Muscle of leg (tissue), 16 donors: Measurements from ENCODE around the gene NDUFB8. TPM values are rescaled to one million over a fixed set of nuclear protein-coding genes. Genes with fewer than 3 reads are reported as not detected.
"Not testable (repeated sequence)": the region's sequence is repeated elsewhere in the genome, so short reads cannot be mapped to it uniquely, and the experiment has no call there.

Experiments used
- DNase-seq: peaks from one replicate; pipeline ENCODE4 v3.0.0; 2013
- H3K27ac ChIP-seq: one replicate; pipeline ENCODE4 v1.5.1; 2013; ENCODE audit warnings: mild to moderate bottlenecking, low read length, control low read depth
- H3K27me3 ChIP-seq: one replicate; pipeline ENCODE4 v1.6.1; 2013; ENCODE audit warnings: low read length; ENCODE audit not compliant: control insufficient read depth, insufficient read depth
- H3K36me3 ChIP-seq: one replicate; pipeline ENCODE4 v1.6.1; 2013; ENCODE audit warnings: low read length; ENCODE audit not compliant: control insufficient read depth, insufficient read depth
- H3K4me1 ChIP-seq: one replicate; pipeline ENCODE4 v1.6.1; 2013; ENCODE audit warnings: low read length; ENCODE audit not compliant: control insufficient read depth, insufficient read depth
- H3K4me3 ChIP-seq: one replicate; pipeline ENCODE4 v1.5.1; 2013; ENCODE audit warnings: low read length, control low read depth
- H3K9me3 ChIP-seq: replicated peaks from 2 replicates; pipeline ENCODE4 v1.6.1; 2013; ENCODE audit warnings: low read depth, low read length; ENCODE audit not compliant: control insufficient read depth
- WGBS: methylation state at CpG from one replicate; pipeline ENCODE4 v1.1.5; 2013; ENCODE audit warnings: missing lambda C conversion rate; ENCODE audit not compliant: insufficient coverage; 5-methylcytosine and 5-hydroxymethylcytosine counted together
- long read RNA-seq, 11 donors: transcript quantifications; one replicate each; lab custom pipeline, GENCODE V29; 2026
- polyA plus RNA-seq, 8 donors: library from polyadenylated mRNA; unstranded; fragments of 120-200 nt; gene quantifications; one replicate each; pipeline versions ENCODE4 v1.2.1 to v1.2.3, GENCODE V29; 2013; ENCODE audit warnings: inconsistent platforms in 1 of 8, low replicate concordance in 1 of 8; ENCODE audit not compliant: insufficient read length in 8 of 8, insufficient read depth in 1 of 8
- total RNA-seq: library from RNA; stranded (reverse); fragments of 120-200 nt; gene quantifications from one replicate; pipeline ENCODE4 v1.2.4, GENCODE V29; 2013

Gene NDUFB8
- 169 TPM for total RNA-seq
- 100 to 1,000 TPM; 134 to 157 (median 140) TPM for polyA plus RNA-seq
- long read RNA-seq, donor 1, transcript NDUFB8-201 (5 exons, 671 nt), result major isoform, 31 of 68 reads
- long read RNA-seq, donor 1, transcript NDUFB8-204 (2 exons, 390 nt), result minor isoform, 10 of 68 reads
- long read RNA-seq, donor 1, partial matches to known transcripts, result 24 of 68 reads
- long read RNA-seq, donor 1, other reads (novel, unspliced or antisense), result 0 of 68 reads
- long read RNA-seq, donor 2, transcript NDUFB8-201 (5 exons, 671 nt), result major isoform, 5 of 8 reads
- long read RNA-seq, donor 2, partial matches to known transcripts, result 0 of 8 reads
- long read RNA-seq, donor 2, other reads (novel, unspliced or antisense), result 0 of 8 reads
- long read RNA-seq, donor 3, transcript NDUFB8-201 (5 exons, 671 nt), result major isoform, 77 of 170 reads
- long read RNA-seq, donor 3, transcript NDUFB8-205 (4 exons, 829 nt), result minor isoform, 9 of 170 reads
- long read RNA-seq, donor 3, transcript NDUFB8-204 (2 exons, 390 nt), result minor isoform, 18 of 170 reads
- long read RNA-seq, donor 3, partial matches to known transcripts, result 62 of 170 reads
- long read RNA-seq, donor 3, other reads (novel, unspliced or antisense), result 0 of 170 reads
- long read RNA-seq, donor 4, transcript NDUFB8-201 (5 exons, 671 nt), result major isoform, 69 of 109 reads
- long read RNA-seq, donor 4, transcript NDUFB8-204 (2 exons, 390 nt), result minor isoform, 13 of 109 reads
- long read RNA-seq, donor 4, partial matches to known transcripts, result 24 of 109 reads
- long read RNA-seq, donor 4, other reads (novel, unspliced or antisense), result 0 of 109 reads
- long read RNA-seq, donor 5, transcript NDUFB8-205 (4 exons, 829 nt), result minor isoform, 18 of 507 reads
- long read RNA-seq, donor 5, transcript NDUFB8-207 (3 exons, 602 nt), result minor isoform, 9 of 507 reads
- long read RNA-seq, donor 5, transcript NDUFB8-201 (5 exons, 671 nt), result major isoform, 216 of 507 reads
- long read RNA-seq, donor 5, transcript NDUFB8-204 (2 exons, 390 nt), result minor isoform, 78 of 507 reads
- long read RNA-seq, donor 5, partial matches to known transcripts, result 181 of 507 reads
- long read RNA-seq, donor 5, other reads (novel, unspliced or antisense), result 0 of 507 reads
- long read RNA-seq, donor 6, transcript NDUFB8-201 (5 exons, 671 nt), result major isoform, 186 of 371 reads
- long read RNA-seq, donor 6, transcript NDUFB8-207 (3 exons, 602 nt), result minor isoform, 6 of 371 reads
- long read RNA-seq, donor 6, transcript NDUFB8-204 (2 exons, 390 nt), result minor isoform, 58 of 371 reads
- long read RNA-seq, donor 6, transcript NDUFB8-205 (4 exons, 829 nt), result minor isoform, 9 of 371 reads
- long read RNA-seq, donor 6, partial matches to known transcripts, result 110 of 371 reads
- long read RNA-seq, donor 6, other reads (novel, unspliced or antisense), result 0 of 371 reads
- long read RNA-seq, donor 7, transcript NDUFB8-201 (5 exons, 671 nt), result major isoform, 110 of 323 reads
- long read RNA-seq, donor 7, transcript NDUFB8-204 (2 exons, 390 nt), result minor isoform, 82 of 323 reads
- long read RNA-seq, donor 7, partial matches to known transcripts, result 119 of 323 reads
- long read RNA-seq, donor 7, other reads (novel, unspliced or antisense), result 0 of 323 reads
- long read RNA-seq, donor 8, transcript NDUFB8-204 (2 exons, 390 nt), result minor isoform, 22 of 134 reads
- long read RNA-seq, donor 8, transcript NDUFB8-201 (5 exons, 671 nt), result major isoform, 55 of 134 reads
- long read RNA-seq, donor 8, partial matches to known transcripts, result 50 of 134 reads
- long read RNA-seq, donor 8, other reads (novel, unspliced or antisense), result 0 of 134 reads
- long read RNA-seq, donor 9, transcript NDUFB8-204 (2 exons, 390 nt), result minor isoform, 65 of 238 reads
- long read RNA-seq, donor 9, transcript NDUFB8-201 (5 exons, 671 nt), result major isoform, 78 of 238 reads
- long read RNA-seq, donor 9, transcript NDUFB8-205 (4 exons, 829 nt), result minor isoform, 8 of 238 reads
- long read RNA-seq, donor 9, partial matches to known transcripts, result 80 of 238 reads
- long read RNA-seq, donor 9, other reads (novel, unspliced or antisense), result 0 of 238 reads
- long read RNA-seq, donor 10, transcript NDUFB8-201 (5 exons, 671 nt), result major isoform, 101 of 234 reads
- long read RNA-seq, donor 10, transcript NDUFB8-205 (4 exons, 829 nt), result minor isoform, 6 of 234 reads
- long read RNA-seq, donor 10, transcript NDUFB8-204 (2 exons, 390 nt), result minor isoform, 54 of 234 reads
- long read RNA-seq, donor 10, transcript NDUFB8-207 (3 exons, 602 nt), result minor isoform, 7 of 234 reads
- long read RNA-seq, donor 10, partial matches to known transcripts, result 63 of 234 reads
- long read RNA-seq, donor 10, other reads (novel, unspliced or antisense), result 0 of 234 reads
- long read RNA-seq, donor 11, transcript NDUFB8-201 (5 exons, 671 nt), result major isoform, 83 of 190 reads
- long read RNA-seq, donor 11, transcript NDUFB8-204 (2 exons, 390 nt), result minor isoform, 27 of 190 reads
- long read RNA-seq, donor 11, transcript NDUFB8-205 (4 exons, 829 nt), result minor isoform, 5 of 190 reads
- long read RNA-seq, donor 11, partial matches to known transcripts, result 72 of 190 reads
- long read RNA-seq, donor 11, other reads (novel, unspliced or antisense), result 0 of 190 reads

GRCh38 chr10:100529475-100530298 is at the start of gene NDUFB8:
TSS of gene NDUFB8 (minus strand) at chr10:100529871. CDS start at chr10:100529851, 20 bp downstream.
- 0% methylated on average over 41 of the region's 43 CpGs for WGBS
- peak within 1 kb of the TSS; percentile 90 for H3K4me3 ChIP-seq
- peaks cover 30% of the 10 kb centered on the region for H3K36me3 ChIP-seq
- no peaks in the 10 kb centered on the region for H3K27me3 ChIP-seq
- H3K9me3 ChIP-seq, result no peaks in the 10 kb centered on the region
- peaks cover 10% of the 10 kb centered on the region for H3K4me1 ChIP-seq
- DNase-seq, result peak; percentile 96
- H3K27ac ChIP-seq, result peak within 1 kb of the TSS; percentile 92

- no peak overlapping the region for H3K4me3 ChIP-seq
- no peak for DNase-seq
- no peaks in the 10 kb centered on the region for H3K36me3 ChIP-seq
- H3K27ac ChIP-seq, result no peak overlapping the region
- WGBS, result 79% methylated on average over 5 of the region's 5 CpGs
- H3K9me3 ChIP-seq, result no peaks in the 10 kb centered on the region
- H3K4me1 ChIP-seq, result no peaks in the 10 kb centered on the region
- peaks cover 27% of the 10 kb centered on the region for H3K27me3 ChIP-seq
These were observed 46.6 kb upstream of the NDUFB8 start for GRCh38 chr10:100576282-100576635.

GRCh38 chr10:100575585-100576281 is 46.1 kb upstream of the NDUFB8 start:
- Histone ChIP-seq H3K9me3 (no peaks in the 10 kb centered on the region), H3K27me3 (peaks cover 32% of the 10 kb centered on the region), H3K36me3 (no peaks in the 10 kb centered on the region), H3K4me3 (no peak overlapping the region), H3K27ac (no peak overlapping the region), H3K4me1 (no peaks in the 10 kb centered on the region)
- WGBS, result 63% methylated on average over 2 of the region's 8 CpGs
- no peak for DNase-seq

GRCh38 chr10:100575146-100575545 is 45.5 kb upstream of the NDUFB8 start:
- not testable (repeated sequence) for H3K36me3 ChIP-seq, H3K9me3 ChIP-seq, H3K27ac ChIP-seq, DNase-seq, H3K4me3 ChIP-seq, H3K4me1 ChIP-seq
- no CpG with 5 or more reads among the region's 7 CpGs for WGBS
- H3K27me3 ChIP-seq, result peaks cover 38% of the 10 kb centered on the region

GRCh38 chr10:100571084-100571856 is 41.6 kb upstream of the NDUFB8 start:
- Histone ChIP-seq H3K27ac (no peak overlapping the region), H3K4me3 (no peak overlapping the region), H3K27me3 (peaks cover 64% of the 10 kb centered on the region), H3K4me1 (no peaks in the 10 kb centered on the region), H3K9me3 (no peaks in the 10 kb centered on the region), H3K36me3 (no peaks in the 10 kb centered on the region)
- WGBS, result 75% methylated on average over 6 of the region's 24 CpGs
- no peak for DNase-seq

GRCh38 chr10:100570506-100570905 is 40.8 kb upstream of the NDUFB8 start:
- H3K4me3 ChIP-seq, result no peak overlapping the region
- no peaks in the 10 kb centered on the region for H3K4me1 ChIP-seq
- H3K27me3 ChIP-seq, result peaks cover 66% of the 10 kb centered on the region
- H3K27ac ChIP-seq, result no peak overlapping the region
- WGBS, result 64% methylated on average over 8 of the region's 8 CpGs
- no peak for DNase-seq
- no peaks in the 10 kb centered on the region for H3K9me3 ChIP-seq
- H3K36me3 ChIP-seq, result no peaks in the 10 kb centered on the region
